HG03039 (cell line): ENCODE results near the gene CACUL1.
"Not testable (repeated sequence)": the region's sequence is repeated elsewhere in the genome, so short reads cannot be mapped to it uniquely, and the experiment has no call there.

Source experiments
- ATAC-seq: cut with Tn5 transposase; IDR thresholded peaks from one replicate; pipeline ENCODE4 v1.9.1; 2021; ENCODE audit warnings: mild to moderate bottlenecking, moderate library complexity; ENCODE audit not compliant: unreplicated experiment

The CACUL1 gene

DNA sequence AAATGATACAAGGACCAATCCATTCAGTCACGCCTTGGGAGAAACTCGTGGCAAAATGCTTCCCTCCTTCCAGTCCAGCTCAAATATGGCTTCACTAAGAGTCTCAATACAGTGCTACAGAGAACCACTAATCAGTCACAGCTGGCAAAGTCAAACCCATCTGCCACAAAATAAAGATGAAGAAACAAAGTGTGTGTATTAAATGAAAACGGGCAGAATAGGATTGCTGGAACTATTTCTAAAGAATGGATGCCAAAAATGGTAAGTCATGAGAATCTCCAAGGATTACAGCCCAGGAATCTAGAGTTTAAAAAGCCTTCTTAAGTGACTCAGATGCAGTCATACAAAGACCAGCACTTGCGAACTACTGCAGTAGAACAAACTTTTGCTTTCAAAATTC, 61.9 kb downstream of the CACUL1 start:
- no peak for ATAC-seq

DNA sequence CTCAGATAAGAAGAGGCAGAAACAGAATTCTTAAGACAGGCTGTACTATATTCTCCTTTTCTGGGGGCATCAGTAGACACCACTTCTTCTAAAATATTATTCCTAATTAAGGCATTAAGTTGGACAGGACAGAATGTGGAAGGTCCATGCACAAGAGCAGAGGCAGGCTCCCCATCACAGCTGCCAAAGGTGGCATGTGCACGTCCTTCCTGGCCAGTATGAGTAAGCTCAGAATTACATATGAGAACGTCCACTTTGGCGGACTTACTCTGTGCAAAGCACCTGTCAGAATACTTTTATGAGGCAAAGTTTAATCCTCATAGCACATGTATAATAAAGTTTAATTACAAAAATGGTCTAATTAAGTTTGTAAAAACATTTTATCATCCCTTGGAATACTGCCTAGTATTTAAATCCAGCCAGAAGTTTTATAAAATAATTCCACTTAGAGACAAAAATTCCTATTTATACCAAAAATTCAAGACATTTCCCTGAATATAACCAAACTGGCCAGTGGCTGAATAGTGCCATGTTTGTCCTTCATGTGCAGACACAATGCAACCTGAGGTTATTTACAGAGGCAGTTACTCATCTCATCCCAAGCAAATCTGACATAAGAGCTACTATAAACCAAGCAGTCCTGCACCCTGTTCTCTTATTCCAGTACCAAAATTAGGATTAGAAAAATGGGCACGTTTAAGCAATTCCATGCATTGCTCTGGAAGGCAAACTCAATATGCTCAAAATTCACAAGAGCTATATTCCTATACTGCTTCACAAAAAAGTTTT, 65.5 kb downstream of the CACUL1 start:
- ATAC-seq = no peak

DNA sequence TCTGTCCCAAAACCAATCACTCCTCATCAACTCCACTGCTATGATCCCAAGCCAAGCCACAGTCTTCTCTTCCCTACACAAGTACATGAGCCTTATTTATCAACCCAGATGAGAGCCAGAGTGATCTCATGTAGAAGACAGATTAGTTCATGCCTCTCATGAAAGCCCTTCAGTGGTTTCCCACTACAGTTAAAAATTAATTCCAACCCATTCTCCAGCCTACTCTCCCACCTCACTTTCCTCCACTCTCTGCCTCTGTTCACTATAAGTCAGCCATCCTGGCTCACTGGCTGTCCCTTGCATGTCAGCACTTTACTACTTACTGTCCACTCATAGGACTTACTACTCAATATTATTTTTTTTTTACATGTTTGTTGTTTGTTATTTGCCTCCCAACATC, 67.3 kb downstream of the CACUL1 start:
- no peak for ATAC-seq

DNA sequence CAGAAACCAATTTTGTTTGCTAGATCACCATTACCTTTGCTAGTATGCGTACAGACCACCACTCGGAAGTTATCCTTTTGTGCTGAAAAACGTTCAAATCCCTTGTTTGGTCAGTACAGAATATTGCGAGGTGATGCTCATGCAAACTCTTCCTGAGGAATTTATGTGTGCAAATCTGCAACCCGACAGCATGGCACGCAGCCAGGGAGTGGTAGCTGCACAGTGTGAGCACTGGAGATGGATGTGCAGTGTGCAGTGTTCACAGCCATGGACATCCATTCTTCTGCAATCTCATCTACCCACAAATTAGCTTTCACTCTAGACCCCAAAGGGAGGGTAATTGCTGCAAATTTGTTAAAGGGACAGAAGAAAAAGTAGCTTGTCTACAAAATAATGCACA, 72.2 kb downstream of the CACUL1 start:
- no peak for ATAC-seq

DNA sequence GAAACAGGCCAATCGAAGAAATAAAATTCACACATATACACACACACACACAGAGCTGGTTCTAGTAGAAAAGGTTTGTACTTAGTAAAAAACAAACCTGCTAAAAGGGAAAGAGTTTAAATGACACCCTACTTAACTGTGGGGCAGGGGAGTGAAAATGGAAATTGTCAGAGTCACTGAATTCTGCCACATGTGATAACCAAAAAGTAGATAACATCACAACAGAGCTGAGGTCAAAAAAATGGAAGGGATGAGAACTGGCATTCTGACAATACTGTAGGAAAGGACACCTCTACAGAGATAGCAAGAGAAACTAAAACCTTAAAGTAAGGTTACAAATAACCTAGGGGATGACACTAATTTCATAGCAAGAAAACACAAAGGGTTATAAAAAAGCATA, 74.6 kb downstream of the CACUL1 start:
- ATAC-seq = no peak

DNA sequence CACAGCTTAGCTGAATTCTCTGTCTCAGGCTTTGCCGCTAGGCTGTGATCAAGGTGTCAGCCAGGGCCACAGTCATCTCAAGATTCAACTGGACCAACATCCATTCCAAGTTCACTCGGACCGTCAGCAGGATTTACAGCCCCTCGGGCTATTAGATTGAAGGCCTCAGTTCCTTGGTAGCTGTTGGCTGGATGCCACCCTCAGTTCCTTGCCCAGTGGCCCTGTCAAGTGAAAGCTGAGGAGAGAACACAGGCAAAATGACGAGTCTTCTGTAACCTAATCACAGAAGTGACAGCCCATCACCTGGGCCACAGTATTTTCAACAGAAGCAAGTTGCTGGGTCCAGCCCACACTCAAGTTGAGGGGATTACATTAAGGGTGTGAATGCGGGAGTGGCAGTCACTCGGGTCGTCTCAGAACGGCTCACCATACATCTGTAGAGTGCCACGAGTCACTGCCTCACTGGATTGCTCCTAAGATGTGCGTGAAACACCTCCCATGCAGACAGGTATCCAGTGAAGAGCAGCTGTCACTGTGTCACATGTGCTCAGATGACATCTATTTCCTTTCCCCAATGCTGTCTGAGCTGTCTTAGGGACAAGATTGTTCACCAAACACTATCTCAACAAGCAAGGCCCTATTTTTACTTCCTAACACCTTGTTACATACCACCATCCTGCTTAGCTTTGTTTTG, 80.4 kb downstream of the CACUL1 start:
- no peak for ATAC-seq

DNA sequence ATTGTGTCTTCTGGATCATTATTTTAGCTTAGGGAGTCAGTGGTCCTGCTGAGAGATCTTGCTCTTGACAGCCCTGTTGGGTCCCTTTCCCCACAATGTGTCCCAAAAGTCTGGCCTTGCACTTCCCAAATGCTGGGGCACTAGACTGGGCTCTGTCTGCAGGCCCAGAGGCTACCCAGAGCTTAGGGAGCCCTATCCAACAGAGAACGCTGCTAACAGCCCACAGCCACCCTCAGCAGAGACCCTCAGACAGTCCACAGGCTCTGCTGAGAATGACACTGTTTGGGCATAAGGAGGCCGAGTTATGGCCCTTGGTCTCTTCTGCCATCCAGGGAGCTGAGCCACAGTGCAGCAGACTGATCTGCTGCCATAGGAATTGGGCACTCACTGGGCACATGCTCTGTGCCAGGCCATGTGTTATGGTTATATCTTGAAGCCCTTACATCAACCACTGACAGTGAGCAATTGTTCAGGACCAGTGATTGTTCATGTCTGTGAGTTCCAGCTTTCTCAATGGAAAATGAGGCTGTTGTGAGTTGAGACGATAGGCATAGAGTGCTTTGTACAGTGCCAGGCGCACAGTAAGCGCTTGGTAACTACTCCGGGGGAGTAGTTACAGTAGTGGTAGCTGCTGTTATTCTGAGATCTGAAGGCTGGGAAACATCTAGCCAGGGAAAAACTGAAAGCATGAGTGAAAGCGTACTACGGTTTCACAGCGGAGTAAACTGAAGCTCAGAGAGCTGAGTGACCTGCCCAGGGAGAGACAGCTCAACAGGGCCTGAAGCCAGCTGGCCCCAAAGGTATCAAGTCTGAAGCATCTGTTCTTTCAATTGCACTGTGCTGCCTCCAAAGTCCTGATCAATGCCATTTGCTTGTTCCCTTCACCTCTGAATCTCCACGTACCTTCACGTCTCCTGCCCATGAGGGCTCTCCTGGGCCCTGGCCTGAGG, 81.7 kb downstream of the CACUL1 start:
- ATAC-seq = no peak

DNA sequence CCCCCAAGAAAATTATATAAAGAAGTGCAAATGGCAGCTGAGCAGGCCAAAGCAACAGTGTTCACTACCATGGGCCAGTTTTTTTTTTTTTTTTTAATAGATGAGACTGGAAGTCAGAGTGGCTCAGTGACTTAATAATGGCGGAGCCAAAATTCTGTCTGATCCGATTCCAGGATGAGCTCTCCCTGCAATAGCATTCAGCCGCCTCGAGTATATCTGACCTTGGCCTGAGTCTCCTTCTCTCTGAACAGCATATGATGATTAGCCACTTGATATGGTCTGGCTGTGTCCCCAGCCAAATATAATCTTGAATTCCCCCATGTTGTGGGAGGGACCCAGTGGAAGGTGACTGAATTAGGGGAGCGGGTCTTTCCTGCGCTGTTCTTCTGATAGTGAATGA, 82.6 kb downstream of the CACUL1 start:
- ATAC-seq = no peak

DNA sequence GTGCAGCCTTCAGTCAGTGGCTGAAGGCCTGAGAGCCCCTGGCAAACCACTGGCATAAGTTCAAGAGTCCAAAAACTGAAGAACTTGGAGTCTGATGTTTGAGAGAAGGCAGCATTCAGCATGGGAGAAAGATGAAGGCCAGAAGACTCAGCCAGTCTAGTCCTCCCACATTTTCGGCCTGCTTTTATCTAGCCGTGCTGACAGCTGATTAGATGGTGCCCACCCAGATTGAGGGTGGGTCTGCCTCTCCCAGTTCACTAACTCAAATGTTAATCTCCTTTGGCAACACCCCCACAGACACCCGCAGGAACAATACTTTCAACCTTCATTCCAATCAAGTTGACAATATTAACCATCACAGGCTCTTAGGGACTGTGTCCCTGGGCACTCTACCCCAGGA, 83.5 kb downstream of the CACUL1 start:
- not testable (repeated sequence) for ATAC-seq

DNA sequence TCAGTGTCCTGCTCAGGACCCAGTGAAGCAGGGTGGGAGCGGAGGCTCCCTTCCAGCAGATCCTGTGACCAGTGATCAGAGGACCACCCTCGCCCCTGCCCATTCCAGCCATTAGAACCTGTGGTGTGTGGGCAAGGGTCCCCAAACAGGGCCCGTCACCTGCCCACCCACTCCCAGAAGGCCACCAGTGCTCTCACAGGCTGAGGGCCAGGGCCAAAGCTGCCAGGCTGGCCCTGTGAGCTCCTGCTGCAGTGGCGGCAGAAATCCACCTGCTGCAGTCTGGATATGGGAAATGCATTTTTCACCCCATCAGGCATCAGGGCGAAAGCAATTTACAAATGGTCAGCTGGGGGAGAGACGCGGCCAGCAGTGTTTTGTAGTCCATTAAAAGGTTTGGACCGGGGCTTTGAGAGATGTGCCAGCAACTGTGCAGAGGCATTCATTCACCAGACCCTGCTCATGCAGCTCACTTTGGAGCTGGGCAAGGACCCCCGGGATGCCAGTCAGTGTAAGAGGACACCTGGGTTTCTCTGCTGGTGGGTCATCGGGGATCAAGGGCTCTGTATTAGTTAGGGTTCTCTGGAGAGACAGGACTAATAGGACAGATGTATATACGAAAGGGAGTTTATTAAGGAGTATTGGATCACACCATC, 84.2 kb downstream of the CACUL1 start:
- no peak for ATAC-seq

DNA sequence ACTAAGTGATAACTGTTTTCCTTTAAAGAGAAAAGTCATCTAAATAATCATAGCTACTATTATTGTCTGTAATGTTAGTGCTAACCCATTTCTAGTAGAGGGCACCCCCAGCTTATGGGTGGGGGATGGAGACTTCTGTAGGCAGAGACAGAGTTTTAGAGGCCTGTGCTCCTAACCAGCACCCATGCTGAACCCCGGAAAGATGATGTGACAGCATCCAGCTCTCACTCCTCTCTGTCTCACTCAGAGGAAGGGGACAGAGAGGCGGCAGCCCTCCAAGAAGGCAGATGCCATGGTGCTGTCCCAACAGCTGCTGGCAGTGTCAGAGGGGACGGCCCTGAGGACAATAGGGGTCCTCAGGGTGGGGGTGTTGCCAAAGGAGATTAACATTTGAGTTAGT, 84.9 kb downstream of the CACUL1 start:
- no peak for ATAC-seq

DNA sequence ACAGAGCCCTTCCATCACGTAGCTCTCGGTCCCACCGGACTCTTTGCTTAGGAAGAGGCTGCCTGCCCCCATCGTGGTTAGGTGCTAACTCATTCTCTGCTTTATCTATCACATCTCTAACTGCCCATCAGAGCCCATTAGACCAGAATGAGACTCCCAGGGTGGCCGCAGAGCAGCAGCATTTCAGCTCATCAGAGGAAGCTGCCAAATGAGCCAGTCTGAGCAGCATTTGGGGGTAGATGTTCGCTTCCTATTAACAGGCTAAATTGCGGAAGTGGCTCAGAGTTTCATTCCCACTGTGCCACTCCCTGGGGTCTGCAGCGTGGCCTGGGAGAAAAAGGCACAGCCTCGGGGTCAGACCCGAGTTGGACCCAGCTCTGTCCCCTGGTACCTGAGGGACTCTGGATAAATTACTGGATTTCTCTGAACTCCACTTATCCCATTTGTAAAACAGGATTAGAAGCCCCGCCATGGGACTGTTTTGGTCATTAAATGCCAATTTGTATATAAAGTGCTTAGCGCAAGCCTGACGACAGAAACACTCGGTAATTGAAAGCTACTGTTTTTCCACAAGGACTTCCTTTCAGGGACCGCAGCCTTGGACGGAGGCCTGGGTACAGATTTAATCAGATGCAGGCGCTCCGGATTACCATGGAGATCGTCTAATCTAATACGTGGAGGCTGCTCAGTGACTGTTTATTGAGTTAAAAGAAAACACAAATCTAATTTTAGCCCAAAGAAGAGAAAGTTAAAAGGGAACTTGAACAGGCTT, 85.6 kb downstream of the CACUL1 start:
- ATAC-seq = no peak

DNA sequence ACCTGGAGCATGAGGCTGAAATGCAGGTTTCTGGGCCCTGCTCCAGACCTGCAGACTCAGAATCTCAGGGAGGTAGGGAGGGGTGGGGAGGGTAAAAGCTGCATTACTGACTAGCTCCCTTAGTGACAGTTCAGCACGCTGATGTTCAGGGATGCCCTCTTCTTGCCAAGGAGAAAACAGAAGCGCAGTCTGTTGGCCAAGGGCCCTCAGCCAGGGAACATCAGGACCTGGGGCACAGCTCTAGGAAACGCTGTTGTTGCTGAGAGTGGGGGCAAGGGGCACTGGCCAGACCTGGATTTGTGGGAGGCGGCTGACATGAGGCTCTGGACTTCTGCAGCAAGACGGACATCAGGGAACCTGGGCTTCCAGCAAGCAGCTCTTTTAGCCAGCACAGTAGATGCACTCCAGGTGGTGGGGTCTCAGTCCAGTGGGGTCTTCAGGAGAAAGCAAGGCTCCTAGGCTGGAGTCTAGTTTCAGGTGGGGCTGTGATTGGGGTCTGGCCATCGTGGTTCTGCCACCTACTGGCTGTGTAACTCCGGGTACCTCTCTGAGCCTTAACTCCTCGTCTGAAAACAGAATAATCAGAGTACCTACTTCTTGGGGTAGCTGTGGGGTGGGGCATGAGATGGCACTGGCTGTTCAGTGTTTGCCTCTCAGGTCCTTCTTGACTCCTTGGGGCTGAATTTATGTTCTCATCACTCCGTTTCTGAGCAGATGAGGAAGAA, 86.4 kb downstream of the CACUL1 start:
- no peak for ATAC-seq

DNA sequence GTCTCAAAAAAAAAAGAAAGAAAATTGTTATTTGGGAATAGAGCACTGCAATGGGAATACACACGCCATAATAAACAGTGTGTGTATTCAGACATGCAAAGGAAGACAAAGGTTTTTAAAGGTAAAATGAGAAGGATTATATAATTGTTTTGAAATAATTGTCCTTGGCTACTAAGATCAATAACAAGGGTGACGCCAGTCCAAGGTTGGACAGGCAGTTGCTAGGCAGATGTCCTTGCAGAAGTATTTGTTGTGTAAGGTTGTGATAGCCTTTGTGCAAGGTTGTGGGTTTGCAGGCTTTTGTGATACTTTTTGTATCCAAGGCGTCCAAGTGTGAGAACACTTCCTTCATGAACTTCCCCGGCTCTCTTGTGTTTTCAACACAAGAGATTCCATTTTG, 87.0 kb downstream of the CACUL1 start:
- ATAC-seq = no peak

DNA sequence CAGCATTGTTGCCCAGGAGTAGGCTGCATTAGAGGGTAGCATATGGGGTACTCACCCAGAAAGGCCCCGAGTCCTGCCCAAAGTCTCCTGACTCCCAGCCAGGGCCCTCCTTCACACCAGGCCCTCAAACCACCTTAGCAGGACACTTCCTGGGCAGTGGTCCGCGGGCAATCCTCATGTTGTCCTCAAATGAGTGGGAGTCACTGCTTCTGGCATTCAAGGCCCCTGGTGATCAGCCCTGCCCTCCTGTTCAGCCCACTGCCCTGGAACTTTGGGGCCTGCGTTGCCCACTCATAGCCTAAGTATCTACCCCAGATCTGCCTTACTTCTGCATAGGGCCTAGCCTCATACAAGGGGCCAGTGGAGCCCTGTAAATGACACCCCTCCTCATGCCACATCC, 88.4 kb downstream of the CACUL1 start:
- ATAC-seq = no peak

DNA sequence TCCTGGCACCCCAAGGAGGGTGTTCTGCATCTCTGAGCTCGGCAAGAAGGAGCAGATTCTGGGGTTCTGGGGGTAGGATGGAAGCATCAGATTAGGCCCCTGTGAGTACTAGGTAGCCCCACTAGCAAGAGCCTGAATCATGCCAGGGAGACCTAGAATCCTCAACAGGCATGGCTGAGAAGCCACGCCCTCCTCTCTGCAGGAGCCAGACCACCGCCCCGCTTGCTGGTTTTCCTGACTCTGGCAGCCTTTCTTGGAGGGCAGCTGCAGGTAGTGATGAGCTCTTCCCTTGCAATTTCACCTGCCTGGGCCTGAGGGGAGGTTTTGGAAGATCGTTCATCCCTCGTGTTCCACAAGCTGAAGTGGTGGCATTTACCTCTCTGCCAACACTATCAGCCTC, 90.4 kb downstream of the CACUL1 start:
- ATAC-seq = no peak

DNA sequence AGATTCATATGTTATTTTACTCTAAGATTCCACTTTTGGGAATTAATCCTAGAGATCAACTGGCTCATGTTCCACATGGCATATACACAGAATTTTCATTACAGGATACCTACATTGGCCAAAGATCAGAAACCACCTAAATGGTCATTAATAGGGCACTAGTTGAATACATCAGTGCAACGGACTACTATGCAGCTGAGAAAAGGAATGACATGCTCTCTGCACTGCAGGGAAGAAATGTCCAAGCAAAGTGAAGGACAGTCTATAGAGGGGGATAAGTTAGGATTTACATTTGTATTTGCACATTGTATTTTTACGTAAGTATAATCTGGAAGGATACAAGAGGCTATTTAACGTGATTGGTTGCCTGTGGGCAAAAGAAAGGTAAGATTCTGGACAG, 91.6 kb downstream of the CACUL1 start:
- ATAC-seq = no peak

DNA sequence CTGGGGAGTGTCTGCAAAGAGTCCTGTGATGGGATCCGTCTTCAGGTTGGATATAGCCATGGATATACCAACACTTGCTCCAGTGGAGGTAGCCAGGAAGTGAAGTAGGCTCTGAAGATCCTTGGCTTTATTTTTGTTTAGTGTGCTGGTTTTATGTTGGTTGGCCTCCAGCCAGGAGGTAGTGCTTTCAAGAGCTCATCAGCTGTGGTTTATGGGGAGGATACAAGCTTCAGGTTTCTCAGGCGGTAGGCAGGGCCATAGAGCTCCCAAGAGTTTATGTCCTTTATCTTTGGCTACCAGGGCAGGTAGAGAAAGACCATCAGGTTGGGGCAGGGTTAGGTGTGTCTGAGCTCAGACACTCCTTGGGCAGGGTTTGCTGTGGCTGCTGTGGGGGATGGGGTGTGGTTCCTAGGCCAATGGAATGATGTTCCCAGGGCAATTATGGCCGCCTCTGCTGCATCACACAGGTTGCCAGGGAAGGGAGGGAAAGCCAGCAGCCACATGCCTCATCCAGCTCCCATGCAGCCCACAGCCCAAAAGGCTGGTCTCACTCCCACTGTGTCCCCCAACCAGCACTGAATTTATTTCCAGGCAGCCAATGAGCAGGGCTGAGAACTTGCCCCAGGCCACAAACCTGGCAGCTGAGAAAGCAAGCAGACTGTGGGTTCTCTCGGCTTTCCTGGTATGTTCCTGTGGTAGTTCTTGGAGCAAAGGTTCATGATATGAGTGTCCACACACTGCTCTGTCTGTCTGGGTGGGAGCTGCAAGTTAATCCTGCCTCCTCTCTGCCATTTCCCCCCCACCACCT, 92.3 kb downstream of the CACUL1 start:
- ATAC-seq = no peak

DNA sequence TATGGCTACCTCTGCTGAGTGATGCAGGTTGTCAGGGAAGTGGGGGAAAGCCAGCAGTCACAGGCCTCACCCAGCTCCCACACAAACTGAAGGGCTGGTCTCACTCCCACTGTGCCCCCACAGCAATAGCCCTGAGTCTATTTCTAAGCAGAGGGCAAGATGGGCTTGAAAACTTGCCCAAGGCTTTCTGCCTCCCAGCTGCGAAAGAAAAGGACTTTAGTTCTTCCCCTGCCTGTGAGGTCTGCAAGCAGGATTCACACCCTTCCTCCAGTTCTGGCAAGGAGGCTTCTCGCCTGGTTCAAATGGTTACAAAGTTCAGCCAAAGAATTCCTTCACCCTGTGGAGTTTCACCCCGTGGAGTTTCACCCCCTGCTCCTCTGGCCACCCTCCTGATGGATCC, 96.0 kb downstream of the CACUL1 start:
- ATAC-seq = no peak
